HepG2 (cell line): ENCODE measurements around the gene THSD4. TPM values are rescaled to one million over a fixed set of nuclear protein-coding genes. Genes with fewer than 3 reads are reported as not detected.

Source experiments
- ATAC-seq: fragments of 200-7000 bp; cut with Tn5 transposase; 3 replicates; pipeline ENCODE4 v1.9.1; 2020; ENCODE audit warnings: mild to moderate bottlenecking, moderate library complexity
- BruUV-seq: library from RNA; stranded (reverse); fragments of 400-500 nt; replicated peaks from 2 replicates; lab custom pipeline; 2021; lab: Mats Ljungman, UMichigan
- CTCF ChIA-PET: fragments of 300-600 bp; formaldehyde crosslinking; extraction: SDS; loops from one replicate; lab custom pipeline; 2021; ENCODE audit warnings: low total read pairs, inconsistent platforms, low intra/inter-chr PET ratio; lab: Yijun Ruan, JAX
- POLR2A ChIA-PET: fragments of 350-600 bp; sonication (Branson Sonifier 250); formaldehyde crosslinking; loops from one replicate; lab custom pipeline; 2020; ENCODE audit warnings: antibody characterized with exemption, inconsistent platforms; lab: Yijun Ruan, JAX
- DNase-seq: peaks from one replicate; pipeline ENCODE4 v3.0.0-alpha.2; 2015; ENCODE audit warnings: low spot score
- FAIRE-seq: peaks from 3 replicates; lab custom pipeline; 2011; peaks lifted over from hg19 to GRCh38; lab: Jason Lieb, UNC
- H2AFZ ChIP-seq: one replicate; pipeline ENCODE4 v1.6.1; 2011; ENCODE audit warnings: low read length, inconsistent platforms
- H3K27ac ChIP-seq: fragments of 300-600 bp; 3 replicates; pipeline ENCODE4 v1.8.0; 2011; ENCODE audit warnings: mixed run types, mild to moderate bottlenecking, mixed read lengths, low read length, inconsistent platforms; ENCODE audit not compliant: insufficient read depth; ENCODE audit errors: extremely low read length
- H3K27me3 ChIP-seq, 2 experiments: fragments of 200-600 bp in 1 of 2; 2 replicates in 1 of 2; 3 replicates in 1 of 2; pipeline versions ENCODE4 v1.6.0 to v1.8.0; 2011; ENCODE audit warnings: low read length in 2 of 2, mild to moderate bottlenecking in 2 of 2, moderate library complexity in 2 of 2, inconsistent platforms in 1 of 2; ENCODE audit not compliant: insufficient read depth in 2 of 2, control insufficient read depth in 1 of 2
- H3K36me3 ChIP-seq, 2 experiments: fragments of 200-600 bp in 1 of 2; replicated peaks in 1 of 2; 2 replicates in 1 of 2; 3 replicates in 1 of 2; pipeline versions ENCODE4 v1.5.1 to v1.8.0; 2011; ENCODE audit warnings: low read length in 2 of 2, inconsistent platforms in 1 of 2; ENCODE audit not compliant: insufficient read depth in 2 of 2, control insufficient read depth in 1 of 2
- H3K4me1 ChIP-seq: 2 replicates; pipeline ENCODE4 v1.5.1; 2012; ENCODE audit warnings: low read length, inconsistent platforms; ENCODE audit not compliant: insufficient read depth
- H3K4me2 ChIP-seq: 2 replicates; pipeline ENCODE4 v1.6.0; 2011; ENCODE audit warnings: low read depth, low read length, inconsistent platforms
- H3K4me3 ChIP-seq, 3 experiments: fragments of 200-600 bp in 1 of 3; sonication (generic), shearing (Covaris generic) in 1 of 3; replicated peaks in 1 of 3; 2 replicates each; pipeline ENCODE4 v1.5.1; 2011 to 2016; ENCODE audit warnings: low read length in 3 of 3, inconsistent platforms in 2 of 3, low read depth in 2 of 3, mild to moderate bottlenecking in 2 of 3, control low read depth in 1 of 3, mixed read lengths in 1 of 3; ENCODE audit not compliant: insufficient read depth in 1 of 3
- H3K79me2 ChIP-seq: one replicate; pipeline ENCODE4 v1.6.1; 2011; ENCODE audit warnings: low read length, inconsistent platforms; ENCODE audit not compliant: insufficient read depth
- H3K9ac ChIP-seq: 2 replicates; pipeline ENCODE4 v1.6.0; 2011; ENCODE audit warnings: mild to moderate bottlenecking, low read depth, low read length, inconsistent platforms; ENCODE audit not compliant: insufficient read depth
- H3K9me3 ChIP-seq: 2 replicates; pipeline ENCODE4 v1.5.1; 2012; ENCODE audit warnings: mild to moderate bottlenecking, low read length
- H4K20me1 ChIP-seq: 2 replicates; pipeline ENCODE4 v1.6.0; 2011; ENCODE audit warnings: inconsistent platforms, mild to moderate bottlenecking, low read length, moderate library complexity; ENCODE audit not compliant: insufficient read depth
- ATF7-NPFF ChIP-seq: sonication (generic); formaldehyde crosslinking; IDR thresholded peaks from 2 replicates; pipeline ENCODE4 v1.8.1; 2023; ENCODE audit warnings: mild to moderate bottlenecking, low read depth, missing genetic modification reagents, moderate library complexity
- CHD4 ChIP-seq: fragments of 200-600 bp; sonication (generic); IDR thresholded peaks from 2 replicates; pipeline ENCODE4 v1.7.0; 2017; ENCODE audit warnings: mild to moderate bottlenecking, low read length, borderline replicate concordance
- CSRNP2 ChIP-seq: sonication (generic); formaldehyde crosslinking; conservative IDR thresholded peaks from 2 replicates; pipeline ENCODE4 v1.8.0; 2022; ENCODE audit warnings: low read depth, missing genetic modification reagents
- DZIP1 ChIP-seq: sonication (generic); formaldehyde crosslinking; IDR thresholded peaks from 2 replicates; pipeline ENCODE4 v1.5.0; 2020; ENCODE audit warnings: mild to moderate bottlenecking, missing genetic modification reagents
- GPBP1L1 ChIP-seq: sonication (generic); formaldehyde crosslinking; IDR thresholded peaks from 2 replicates; pipeline ENCODE4 v1.5.0; 2020; ENCODE audit warnings: mild to moderate bottlenecking, missing genetic modification reagents
- HNRNPUL1 ChIP-seq: fragments of 200-400 bp; formaldehyde crosslinking; IDR thresholded peaks from 2 replicates; pipeline ENCODE4 v1.6.1; 2017; ENCODE audit warnings: low read depth, mild to moderate bottlenecking, low read length, moderate library complexity
- PHF21A ChIP-seq: sonication (generic); formaldehyde crosslinking; IDR thresholded peaks from 2 replicates; pipeline ENCODE4 v1.5.0; 2020; ENCODE audit warnings: mild to moderate bottlenecking, missing genetic modification reagents
- REXO4 ChIP-seq: sonication (generic); formaldehyde crosslinking; IDR thresholded peaks from 2 replicates; pipeline ENCODE4 v1.8.0; 2022; ENCODE audit warnings: missing genetic modification reagents, mild to moderate bottlenecking, borderline replicate concordance
- SMARCC2 ChIP-seq: fragments of 450-650 bp; IDR thresholded peaks from 2 replicates; pipeline ENCODE4 v1.6.1; 2017; ENCODE audit warnings: antibody characterized with exemption, mild to moderate bottlenecking
- STAG1 ChIP-seq: sonication (generic); formaldehyde crosslinking; IDR thresholded peaks from 2 replicates; pipeline ENCODE4 v1.4.0; 2020; ENCODE audit warnings: missing genetic modification reagents
- TBP ChIP-seq: sonication (generic); formaldehyde crosslinking; IDR thresholded peaks from 2 replicates; pipeline ENCODE4 v1.5.0; 2020; ENCODE audit warnings: missing genetic modification reagents
- TFE3 ChIP-seq: IDR thresholded peaks from 2 replicates; pipeline ENCODE4 v1.6.1; 2016
- ZNF20 ChIP-seq: sonication (generic); formaldehyde crosslinking; IDR thresholded peaks from 2 replicates; pipeline ENCODE4 v1.4.0; 2020; ENCODE audit warnings: mild to moderate bottlenecking, moderate library complexity, missing genetic modification reagents
- ZNF432 ChIP-seq: sonication (generic); formaldehyde crosslinking; IDR thresholded peaks from 2 replicates; pipeline ENCODE4 v1.5.0; 2020; ENCODE audit warnings: missing genetic modification reagents, mild to moderate bottlenecking, borderline replicate concordance
- ZNF614 ChIP-seq: IDR thresholded peaks from 2 replicates; pipeline ENCODE4 v1.6.1; 2018; ENCODE audit warnings: missing biosample characterization, missing genetic modification reagents, inconsistent platforms, borderline replicate concordance
- ZNF713 ChIP-seq: sonication (generic); formaldehyde crosslinking; IDR thresholded peaks from 2 replicates; pipeline ENCODE4 v1.4.0; 2020; ENCODE audit warnings: mild to moderate bottlenecking, missing genetic modification reagents
- ZNF772 ChIP-seq: sonication (generic); formaldehyde crosslinking; IDR thresholded peaks from 2 replicates; pipeline ENCODE4 v1.5.0; 2020; ENCODE audit warnings: mild to moderate bottlenecking, missing genetic modification reagents
- ZNF883 ChIP-seq: sonication (generic); formaldehyde crosslinking; IDR thresholded peaks from 2 replicates; pipeline ENCODE4 v1.5.1; 2020; ENCODE audit warnings: mild to moderate bottlenecking, missing genetic modification reagents; ENCODE audit errors: not compliant biosample characterization
- WGBS: methylation state at CpG from one replicate; pipeline ENCODE4 v1.1.6; 2017; ENCODE audit warnings: low lambda C conversion rate; 5-methylcytosine and 5-hydroxymethylcytosine counted together
- in situ Hi-C: cut with HindIII; loops from 2 replicates; pipeline ENCODE4 v1.10.0; 2017; ENCODE audit warnings: low pct_unique_long_range_greater_than_20kb; ENCODE audit not compliant: extremely low pct_ligation_motif_present
- intact Hi-C: fragments of 100-400 bp; cut with micrococcal nuclease; formaldehyde crosslinking; loops from one replicate; pipeline ENCODE4 v1.10.0; 2022; ENCODE audit not compliant: unreplicated experiment
- polyA plus RNA-seq, 8 experiments: library from polyadenylated mRNA; depleted of rRNA in 3 of 8; stranded (reverse) in 7 of 8; unstranded in 1 of 8; fragments of >200 nt; fragmentation: Illumina TruSeq in 4 of 8; extraction: Trizol in 4 of 8; gene quantifications; 2 replicates each; pipeline versions ENCODE4 v1.2.1 to v1.2.3, GENCODE V29; 2011 to 2016; ENCODE audit warnings: low read depth in 4 of 8, missing spikeins in 1 of 8, mixed read lengths in 1 of 8; ENCODE audit not compliant: insufficient read depth in 1 of 8
- total RNA-seq, 5 experiments: library from RNA; depleted of rRNA; stranded (reverse); fragments of >200 nt; fragmentation: Illumina TruSeq; extraction: Trizol; gene quantifications; 2 replicates each; pipeline ENCODE4 v1.2.3, GENCODE V29; 2016; ENCODE audit warnings: low read depth in 1 of 5

The THSD4 gene
- total and polyA plus RNA-seq, 2 of the 13 experiments (the other 11 are each of a cell fraction or from before 2014, with no cell fraction given) = 0.07 to 0.21 TPM

- no peaks in the 10 kb centered on the region for H4K20me1 ChIP-seq
- H3K9me3 ChIP-seq = no peaks in the 10 kb centered on the region
- H2AFZ ChIP-seq = no peak overlapping the region
- no peak overlapping the region for H3K27ac ChIP-seq
- no TSS peak for BruUV-seq
- CTCF ChIA-PET = no interaction called here
- in situ Hi-C loops (no loop called here), intact Hi-C loops (no loop called here)
- no peak for FAIRE-seq
- 59% methylated on average over 2 of the region's 6 CpGs for WGBS
- H3K27me3 ChIP-seq = peaks cover 0 to 8% of the 10 kb centered on the region in 2 experiments; a peak in 1 of 5 replicates
- no peak for ATAC-seq
- no peak overlapping the region for H3K4me3 ChIP-seq
- H3K36me3 ChIP-seq = no peaks in the 10 kb centered on the region
- POLR2A ChIA-PET = no interaction called here
- no peaks in the 10 kb centered on the region for H3K79me2 ChIP-seq
- DNase-seq = no peak
- TF ChIP-seq DZIP1 (CRISPR knock-in tag) (no peak), TBP (CRISPR knock-in tag) (no peak), ZNF432 (CRISPR knock-in tag) (no peak), TFE3 (CRISPR knock-in tag) (no peak), ZNF614 (CRISPR knock-in tag) (no peak), STAG1 (CRISPR knock-in tag) (no peak), ATF7-NPFF (CRISPR knock-in tag) (no peak), CHD4 (no peak), ZNF772 (no peak), PHF21A (CRISPR knock-in tag) (no peak), HNRNPUL1 (no peak), ZNF883 (CRISPR knock-in tag) (no peak), REXO4 (CRISPR knock-in tag) (no peak), ZNF713 (CRISPR knock-in tag) (no peak), SMARCC2 (no peak), CSRNP2 (CRISPR knock-in tag) (no peak), ZNF20 (CRISPR knock-in tag) (no peak), GPBP1L1 (CRISPR knock-in tag) (no peak)
- H3K4me1 ChIP-seq = no peaks in the 10 kb centered on the region
- H3K9ac ChIP-seq = no peak overlapping the region
- no peak overlapping the region for H3K4me2 ChIP-seq
These were observed 476.9 kb downstream of the THSD4 start for GRCh38 chr15:71592203-71592602.
